Measurements from ENCODE around the gene WDR6.

The WDR6 gene

GRCh38 chr3:49020330-49021212, 13.4 kb downstream of the WDR6 start:
- POLR2A ChIA-PET (ENCODE audit: low non-redundant PET), result interaction anchor here (0.5 to 1.3 kb wide), 3 partner anchors 14 to 68 kb away, joined by 3 to 4 read pairs (median 3); partner anchors contain the start of gene WDR6
- CTCF ChIA-PET, result interaction anchor here (0.7 kb wide), 1 partner anchor 16 kb away, joined by 3 read pairs; no protein-coding TSS in a partner anchor
- peak overlapping the region; percentile 98 for H3K27ac ChIP-seq
- no peak for TF ChIP-seq CTCF (conservative IDR thresholded peaks at IDR 0.05; ENCODE audit: low read depth)
- DNase-seq (ENCODE audit: low spot score), result no peak

- peak overlapping the region; percentile 98 for H3K27ac ChIP-seq
- POLR2A ChIA-PET (ENCODE audit: low non-redundant PET), result interaction anchor here (0.6 to 1.3 kb wide), 3 partner anchors 14 to 73 kb away, joined by 3 to 4 read pairs (median 3); partner anchors contain the start of genes QRICH1 and WDR6
- CTCF ChIA-PET, result interaction anchor here (0.6 to 1.0 kb wide), 2 partner anchors 73 to 362 kb away, joined by 5 read pairs; no protein-coding TSS in a partner anchor
- peak; percentile 80 for DNase-seq (ENCODE audit: low spot score)
- no peak for TF ChIP-seq CTCF (conservative IDR thresholded peaks at IDR 0.05; ENCODE audit: low read depth)
Measured at GRCh38 chr3:49021213-49021812, 14.1 kb downstream of the WDR6 start.

- peak; percentile 91 for TF ChIP-seq CTCF (conservative IDR thresholded peaks at IDR 0.05; ENCODE audit: low read depth)
- CTCF ChIA-PET, result interaction anchor here (0.6 to 1.0 kb wide), 3 partner anchors 9 to 363 kb away, joined by 3 to 5 read pairs (median 5); no protein-coding TSS in a partner anchor
Measured at GRCh38 chr3:49021813-49022687, 14.9 kb downstream of the WDR6 start, which contains the start of gene NDUFAF3. NDUFAF3 (plus strand) TSS chr3:49022121; CDS start chr3:49022145, 24 bp downstream.

GRCh38 chr3:49022688-49023171, 15.5 kb downstream of the WDR6 start:
- peak overlapping the region; percentile 98 for H3K27ac ChIP-seq
- no peak for TF ChIP-seq CTCF (conservative IDR thresholded peaks at IDR 0.05; ENCODE audit: low read depth)
- ChIA-PET POLR2A (ENCODE audit: low non-redundant PET) (interaction anchor here (1.0 kb wide), 1 partner anchor 18 kb away, joined by 5 read pairs; no protein-coding TSS in a partner anchor), CTCF (no interaction called here)
- no peak for DNase-seq (ENCODE audit: low spot score)

More at GRCh38 chr3:49021813-49022687, 14.9 kb downstream of the WDR6 start, which contains the start of gene NDUFAF3:
- POLR2A ChIA-PET (ENCODE audit: low non-redundant PET), result interaction anchor here (0.5 to 1.0 kb wide), 3 partner anchors 17 to 278 kb away, joined by 3 to 5 read pairs (median 3); partner anchors contain the start of gene QRICH1
- peak within 1 kb of the TSS; percentile 98 for H3K27ac ChIP-seq
- peak; percentile 78 for DNase-seq (ENCODE audit: low spot score)

- CTCF ChIA-PET, result interaction anchor here (0.7 kb wide), 1 partner anchor 144 kb away, joined by 3 read pairs; no protein-coding TSS in a partner anchor
- DNase-seq (ENCODE audit: low spot score), result no peak
- POLR2A ChIA-PET (ENCODE audit: low non-redundant PET), result no interaction called here
- H3K27ac ChIP-seq, result peak overlapping the region; percentile 98
- TF ChIP-seq CTCF (conservative IDR thresholded peaks at IDR 0.05; ENCODE audit: low read depth), result no peak
Measured at GRCh38 chr3:49023775-49024174, 16.6 kb downstream of the WDR6 start.

Data from RWPE1 (cell line).